SIG-M5 (cell line): ENCODE results near the gene ABCA9.
"Not testable (repeated sequence)": the region's sequence is repeated elsewhere in the genome, so short reads cannot be mapped to it uniquely, and the experiment has no call there.

ENCODE experiments used
- DNase-seq: peaks from one replicate; lab custom pipeline; 2025; lab: John Stamatoyannopoulos, UW

The ABCA9 gene

GRCh38 chr17:69060822-69061221 lies at the start of gene ABCA9:
ABCA9 (minus strand) TSS chr17:69060927; CDS start chr17:69051126, 9,801 bp downstream.
- no peak for DNase-seq

GRCh38 chr17:69105907-69106730 lies 45.4 kb upstream of the ABCA9 start:
- no peak for DNase-seq

- no peak for DNase-seq
Measured at GRCh38 chr17:69103557-69104233, 43.0 kb upstream of the ABCA9 start.

- no peak for DNase-seq
Measured at GRCh38 chr17:69098625-69099024, 37.9 kb upstream of the ABCA9 start.

GRCh38 chr17:69096541-69096940 lies 35.8 kb upstream of the ABCA9 start:
- DNase-seq: no peak

- DNase-seq: no peak
Measured at GRCh38 chr17:69093995-69094394, 33.3 kb upstream of the ABCA9 start.

- DNase-seq: no peak
Measured at GRCh38 chr17:69093279-69093789, 32.6 kb upstream of the ABCA9 start.

GRCh38 chr17:69090365-69090764 lies 29.6 kb upstream of the ABCA9 start:
- no peak for DNase-seq

- DNase-seq: no peak
Measured at GRCh38 chr17:69088643-69089200, 28.0 kb upstream of the ABCA9 start.

- DNase-seq: no peak
Measured at GRCh38 chr17:69086641-69087040, 25.9 kb upstream of the ABCA9 start.

- no peak for DNase-seq
Measured at GRCh38 chr17:69084911-69085310, 24.2 kb upstream of the ABCA9 start.

GRCh38 chr17:69082696-69083095 lies 22.0 kb upstream of the ABCA9 start:
- no peak for DNase-seq

GRCh38 chr17:69078864-69079263 lies 18.1 kb upstream of the ABCA9 start:
- no peak for DNase-seq

GRCh38 chr17:69075823-69076222 lies 15.1 kb upstream of the ABCA9 start:
- DNase-seq: no peak

- not testable (repeated sequence) for DNase-seq
Measured at GRCh38 chr17:69073392-69073791, 12.7 kb upstream of the ABCA9 start.

GRCh38 chr17:69072803-69073256 lies 12.1 kb upstream of the ABCA9 start:
- not testable (repeated sequence) for DNase-seq

GRCh38 chr17:69071233-69071586 lies 10.5 kb upstream of the ABCA9 start:
- DNase-seq: not testable (repeated sequence)

GRCh38 chr17:69070378-69071232 lies 9.9 kb upstream of the ABCA9 start:
- DNase-seq: not testable (repeated sequence)

GRCh38 chr17:69069226-69069750 lies 8.6 kb upstream of the ABCA9 start:
- no peak for DNase-seq

- DNase-seq: no peak
Measured at GRCh38 chr17:69067274-69068047, 6.7 kb upstream of the ABCA9 start.

GRCh38 chr17:69066482-69066881 lies 5.8 kb upstream of the ABCA9 start:
- no peak for DNase-seq
